Hepatocyte (in vitro differentiated cells): ENCODE results near the gene SHPK.

ENCODE experiments used
- EZH2 ChIP-seq: fragments of 200-600 bp; sonication (generic); IDR thresholded peaks from 2 replicates; pipeline ENCODE4 v1.6.1; 2016; ENCODE audit warnings: antibody characterized with exemption, mild to moderate bottlenecking, borderline replicate concordance
- TF ChIP-seq, protein P1 (sequence below): fragments of 200-600 bp; sonication (generic); IDR thresholded peaks from 2 replicates; pipeline ENCODE4 v1.5.1; 2016; ENCODE audit warnings: antibody characterized with exemption, mild to moderate bottlenecking; ENCODE audit not compliant: poor library complexity

DNA sequence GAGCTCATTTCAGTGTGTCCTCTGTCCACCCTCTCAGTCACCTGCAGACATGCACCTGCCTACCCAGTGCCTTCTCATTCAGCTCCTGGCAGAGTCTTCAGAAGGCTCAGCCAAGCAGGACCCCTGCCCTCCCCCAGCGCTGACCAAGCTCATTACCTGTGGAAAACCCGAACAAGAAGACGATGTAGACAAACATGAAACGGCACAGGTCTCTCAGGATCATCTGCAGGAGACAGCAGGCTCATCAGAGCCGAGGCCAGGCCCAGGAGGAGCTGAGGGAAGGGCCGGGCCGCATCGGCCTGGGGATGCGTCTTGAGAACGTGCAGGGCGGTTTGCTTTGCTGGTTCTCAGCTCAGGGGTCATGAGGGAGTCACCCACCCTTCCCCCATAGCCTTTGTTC is 59.1 kb downstream of the SHPK start:
- TF ChIP-seq, protein P1, sequence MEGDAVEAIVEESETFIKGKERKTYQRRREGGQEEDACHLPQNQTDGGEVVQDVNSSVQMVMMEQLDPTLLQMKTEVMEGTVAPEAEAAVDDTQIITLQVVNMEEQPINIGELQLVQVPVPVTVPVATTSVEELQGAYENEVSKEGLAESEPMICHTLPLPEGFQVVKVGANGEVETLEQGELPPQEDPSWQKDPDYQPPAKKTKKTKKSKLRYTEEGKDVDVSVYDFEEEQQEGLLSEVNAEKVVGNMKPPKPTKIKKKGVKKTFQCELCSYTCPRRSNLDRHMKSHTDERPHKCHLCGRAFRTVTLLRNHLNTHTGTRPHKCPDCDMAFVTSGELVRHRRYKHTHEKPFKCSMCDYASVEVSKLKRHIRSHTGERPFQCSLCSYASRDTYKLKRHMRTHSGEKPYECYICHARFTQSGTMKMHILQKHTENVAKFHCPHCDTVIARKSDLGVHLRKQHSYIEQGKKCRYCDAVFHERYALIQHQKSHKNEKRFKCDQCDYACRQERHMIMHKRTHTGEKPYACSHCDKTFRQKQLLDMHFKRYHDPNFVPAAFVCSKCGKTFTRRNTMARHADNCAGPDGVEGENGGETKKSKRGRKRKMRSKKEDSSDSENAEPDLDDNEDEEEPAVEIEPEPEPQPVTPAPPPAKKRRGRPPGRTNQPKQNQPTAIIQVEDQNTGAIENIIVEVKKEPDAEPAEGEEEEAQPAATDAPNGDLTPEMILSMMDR: no peak
- no peak for TF ChIP-seq EZH2
